DND-41 (cell line): ENCODE data around the gene VWA2.
"Not testable (repeated sequence)": the region's sequence is repeated elsewhere in the genome, so short reads cannot be mapped to it uniquely, and the experiment has no call there.

Source experiments
- ATAC-seq: fragments of 200-7000 bp; cut with Tn5 transposase; 3 replicates; pipeline ENCODE4 v1.9.1; 2021; ENCODE audit warnings: low read depth; ENCODE audit not compliant: insufficient read depth
- DNase-seq: peaks from one replicate; pipeline ENCODE4 v3.0.0-alpha.2; 2020
- H2AFZ ChIP-seq: 2 replicates; pipeline ENCODE4 v1.6.0; 2012; ENCODE audit warnings: low read depth, low read length
- H3K27ac ChIP-seq: 2 replicates; pipeline ENCODE4 v1.5.1; 2012; ENCODE audit warnings: low read length, inconsistent platforms
- H3K27me3 ChIP-seq: fragments of 200-600 bp; sonication (generic); 2 replicates; pipeline ENCODE4 v1.6.0; 2012; ENCODE audit warnings: low read length, mild to moderate bottlenecking, inconsistent platforms; ENCODE audit not compliant: insufficient read depth, poor library complexity
- H3K36me3 ChIP-seq: 2 replicates; pipeline ENCODE4 v1.5.1; 2012; ENCODE audit warnings: low read length, inconsistent platforms; ENCODE audit not compliant: insufficient read depth
- H3K4me1 ChIP-seq: 2 replicates; pipeline ENCODE4 v1.5.1; 2012; ENCODE audit warnings: mild to moderate bottlenecking, low read length; ENCODE audit not compliant: insufficient read depth
- H3K4me2 ChIP-seq: 2 replicates; pipeline ENCODE4 v1.6.0; 2012; ENCODE audit warnings: mild to moderate bottlenecking, moderate library complexity, low read length, inconsistent platforms; ENCODE audit not compliant: insufficient read depth
- H3K4me3 ChIP-seq, 2 experiments: fragments of 200-600 bp in 1 of 2; shearing (Covaris generic) in 1 of 2; 2 replicates each; pipeline ENCODE4 v1.5.1; 2012 to 2016; ENCODE audit warnings: inconsistent platforms in 2 of 2, low read length in 2 of 2, mild to moderate bottlenecking in 2 of 2, low read depth in 1 of 2, moderate library complexity in 1 of 2
- H3K79me2 ChIP-seq: 2 replicates; pipeline ENCODE4 v1.6.0; 2012; ENCODE audit warnings: low read length, inconsistent platforms; ENCODE audit not compliant: insufficient read depth
- H3K9ac ChIP-seq: 2 replicates; pipeline ENCODE4 v1.6.0; 2012; ENCODE audit warnings: low read depth, mild to moderate bottlenecking, inconsistent platforms, low read length, moderate library complexity
- H3K9me3 ChIP-seq: 2 replicates; pipeline ENCODE4 v1.5.1; 2012; ENCODE audit warnings: low read length, moderate library complexity, mild to moderate bottlenecking, inconsistent platforms; ENCODE audit not compliant: insufficient read depth, severe bottlenecking
- H4K20me1 ChIP-seq: 2 replicates; pipeline ENCODE4 v1.6.0; 2012; ENCODE audit warnings: low read length; ENCODE audit not compliant: insufficient read depth
- EZH2 ChIP-seq: IDR thresholded peaks from 3 replicates; pipeline ENCODE4 v1.6.1; 2012; ENCODE audit warnings: borderline replicate concordance, low read depth, mild to moderate bottlenecking, moderate library complexity, low read length, inconsistent platforms; ENCODE audit not compliant: severe bottlenecking
- TF ChIP-seq, protein P1 (sequence below): IDR thresholded peaks from 2 replicates; pipeline ENCODE4 v1.5.1; 2012; ENCODE audit warnings: borderline replicate concordance, low read length, moderate library complexity, mild to moderate bottlenecking; ENCODE audit not compliant: poor library complexity, severe bottlenecking; ENCODE audit errors: extremely low read depth

The VWA2 gene

DNA sequence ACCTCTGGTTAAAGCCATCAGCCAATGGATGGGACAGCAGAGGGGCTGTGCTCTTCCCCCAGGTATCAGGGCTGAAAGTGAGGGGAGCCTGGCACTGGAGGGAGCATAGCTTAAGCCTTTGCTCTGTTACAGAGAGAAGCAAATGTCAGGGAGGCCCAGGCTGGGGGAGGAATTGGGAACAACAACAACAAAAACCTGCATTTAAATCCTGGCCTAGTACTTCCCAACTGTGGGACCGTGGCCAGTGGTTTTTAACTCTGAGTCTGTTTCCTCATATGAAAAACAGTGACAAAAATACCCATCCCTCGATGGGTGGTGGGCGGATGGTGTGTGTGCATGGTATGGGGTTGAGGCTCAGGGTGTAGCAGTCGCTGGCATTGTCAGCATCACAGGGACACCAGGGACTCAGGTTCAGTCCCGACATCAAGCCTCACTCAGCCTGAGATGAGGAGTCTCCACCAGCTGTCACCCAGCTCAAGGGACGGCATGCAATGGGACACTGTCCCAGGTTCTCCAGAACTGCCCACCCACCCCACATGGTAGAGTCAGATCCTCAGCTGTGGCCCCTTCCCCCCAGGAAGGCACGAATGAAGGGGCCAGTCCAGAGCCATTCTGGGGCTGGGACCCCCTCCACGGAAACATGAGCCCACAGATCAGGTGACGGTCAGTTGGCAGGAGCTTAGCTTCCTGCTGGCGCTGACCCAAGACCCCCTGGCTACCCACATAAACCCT is 90.7 kb downstream of the VWA2 start:
- ATAC-seq, result no peak
- Histone ChIP-seq H2AFZ (no peak overlapping the region), H3K79me2 (no peaks in the 10 kb centered on the region), H3K4me1 (no peaks in the 10 kb centered on the region), H3K9ac (no peak overlapping the region), H4K20me1 (peaks cover 3% of the 10 kb centered on the region; the same call in 1 of the 2 replicates), H3K27me3 (peaks cover 13% of the 10 kb centered on the region), H3K36me3 (no peaks in the 10 kb centered on the region), H3K9me3 (no peaks in the 10 kb centered on the region), H3K27ac (no peak overlapping the region), H3K4me2 (no peak overlapping the region), H3K4me3 (no peak overlapping the region)
- TF ChIP-seq, protein P1, sequence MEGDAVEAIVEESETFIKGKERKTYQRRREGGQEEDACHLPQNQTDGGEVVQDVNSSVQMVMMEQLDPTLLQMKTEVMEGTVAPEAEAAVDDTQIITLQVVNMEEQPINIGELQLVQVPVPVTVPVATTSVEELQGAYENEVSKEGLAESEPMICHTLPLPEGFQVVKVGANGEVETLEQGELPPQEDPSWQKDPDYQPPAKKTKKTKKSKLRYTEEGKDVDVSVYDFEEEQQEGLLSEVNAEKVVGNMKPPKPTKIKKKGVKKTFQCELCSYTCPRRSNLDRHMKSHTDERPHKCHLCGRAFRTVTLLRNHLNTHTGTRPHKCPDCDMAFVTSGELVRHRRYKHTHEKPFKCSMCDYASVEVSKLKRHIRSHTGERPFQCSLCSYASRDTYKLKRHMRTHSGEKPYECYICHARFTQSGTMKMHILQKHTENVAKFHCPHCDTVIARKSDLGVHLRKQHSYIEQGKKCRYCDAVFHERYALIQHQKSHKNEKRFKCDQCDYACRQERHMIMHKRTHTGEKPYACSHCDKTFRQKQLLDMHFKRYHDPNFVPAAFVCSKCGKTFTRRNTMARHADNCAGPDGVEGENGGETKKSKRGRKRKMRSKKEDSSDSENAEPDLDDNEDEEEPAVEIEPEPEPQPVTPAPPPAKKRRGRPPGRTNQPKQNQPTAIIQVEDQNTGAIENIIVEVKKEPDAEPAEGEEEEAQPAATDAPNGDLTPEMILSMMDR, result no peak
- no peak for TF ChIP-seq EZH2
- DNase-seq, result no peak

DNA sequence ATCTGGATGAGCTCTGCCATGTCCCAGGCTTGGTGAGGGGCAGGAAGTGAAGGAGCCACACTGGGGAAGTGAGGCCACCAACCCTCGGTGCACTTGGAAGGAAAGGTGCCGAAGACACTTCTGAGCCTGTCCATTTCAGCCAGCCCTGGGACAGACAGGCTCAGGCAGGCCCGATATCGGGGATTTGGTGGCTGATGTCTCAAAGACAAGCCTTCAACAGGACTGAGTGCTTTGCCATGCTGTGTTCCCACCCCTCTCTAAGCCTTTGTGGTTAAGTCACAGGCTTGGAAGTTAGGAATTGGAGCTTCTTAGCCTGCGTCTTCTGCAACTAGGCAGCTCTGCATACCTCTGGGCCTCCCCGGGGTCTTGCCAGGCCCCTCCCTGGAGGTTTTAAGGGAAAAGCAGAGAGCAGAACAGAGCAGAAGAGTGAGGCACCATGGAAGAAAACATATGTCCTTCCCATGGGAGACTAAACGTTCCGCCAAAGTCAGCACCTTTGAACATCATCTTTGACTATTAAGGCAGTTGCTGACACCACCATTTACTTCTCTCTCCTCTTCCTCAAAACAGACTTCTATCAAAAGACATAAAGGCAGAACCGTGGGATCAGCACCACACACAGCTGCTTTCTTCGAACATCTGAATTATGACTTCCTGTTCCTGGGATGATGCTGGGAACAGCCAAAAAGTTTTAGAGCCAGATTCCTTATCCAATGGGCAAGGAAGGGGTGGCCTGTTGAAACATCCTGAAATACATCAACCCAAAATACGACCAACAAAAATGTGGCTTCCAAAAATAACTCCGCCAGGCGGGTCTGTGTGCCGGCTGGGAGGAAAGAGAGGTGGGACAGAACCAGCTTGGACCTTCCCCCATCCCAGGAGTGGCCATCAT is 93.5 kb downstream of the VWA2 start:
- no peak overlapping the region for H3K9ac ChIP-seq
- TF ChIP-seq, protein P1, result no peak
- no peak for TF ChIP-seq EZH2
- H2AFZ ChIP-seq, result no peak overlapping the region
- H3K36me3 ChIP-seq, result no peaks in the 10 kb centered on the region
- H3K79me2 ChIP-seq, result no peaks in the 10 kb centered on the region
- H3K9me3 ChIP-seq, result no peaks in the 10 kb centered on the region
- no peaks in the 10 kb centered on the region for H3K4me1 ChIP-seq
- no peak overlapping the region for H3K4me2 ChIP-seq
- no peak overlapping the region for H3K4me3 ChIP-seq
- ATAC-seq, result no peak
- H4K20me1 ChIP-seq, result peaks cover 3% of the 10 kb centered on the region; the same call in 1 of the 2 replicates
- no peak overlapping the region for H3K27ac ChIP-seq
- peaks cover 7% of the 10 kb centered on the region for H3K27me3 ChIP-seq
- no peak for DNase-seq

DNA sequence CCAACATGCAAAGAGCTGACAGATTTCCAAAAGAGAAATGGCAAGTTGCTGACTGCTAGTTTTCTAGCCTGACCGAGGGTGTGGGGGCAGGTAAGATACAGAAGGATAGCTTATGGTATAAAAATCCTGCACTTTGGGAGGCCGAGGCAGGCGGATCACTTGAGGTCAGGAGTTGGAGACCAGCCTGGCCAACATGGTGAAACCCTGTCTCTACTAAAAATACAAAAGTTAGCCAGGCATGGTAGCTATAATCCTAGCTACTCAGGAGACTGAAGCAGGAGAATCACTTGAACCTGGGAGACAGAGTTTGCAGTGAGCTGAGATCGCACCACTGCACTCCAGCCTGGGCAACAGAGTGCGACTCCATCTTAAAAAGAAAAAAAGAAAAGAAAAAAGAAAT is 94.4 kb downstream of the VWA2 start:
- H3K4me1 ChIP-seq, DNase-seq, H3K4me2 ChIP-seq, H3K9ac ChIP-seq, H3K36me3 ChIP-seq, H3K79me2 ChIP-seq, H3K27ac ChIP-seq, H2AFZ ChIP-seq, H3K4me3 ChIP-seq, ATAC-seq, H3K9me3 ChIP-seq, H3K27me3 ChIP-seq, H4K20me1 ChIP-seq: not testable (repeated sequence)

DNA sequence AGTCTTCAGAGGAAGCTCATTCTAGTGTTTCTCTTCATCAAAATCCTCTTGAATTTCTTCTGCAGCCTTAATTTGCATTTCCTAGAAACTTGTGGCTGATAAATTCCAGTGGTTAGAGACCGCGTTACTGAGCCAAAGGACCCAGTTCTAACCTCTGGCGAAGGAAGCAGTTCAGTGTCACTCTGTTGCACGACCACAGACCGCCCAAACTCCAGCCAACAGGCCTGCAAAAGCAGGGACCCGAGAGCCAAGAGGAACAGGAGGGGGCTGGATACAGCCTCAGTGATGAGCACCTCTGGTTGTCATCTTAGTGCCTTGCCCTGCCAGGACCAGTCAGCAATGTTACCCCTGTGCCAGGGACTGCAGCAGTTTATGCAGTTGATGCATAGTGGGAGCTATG is 95.2 kb downstream of the VWA2 start:
- Histone ChIP-seq H3K4me2 (no peak overlapping the region), H2AFZ (no peak overlapping the region), H3K36me3 (no peaks in the 10 kb centered on the region), H3K27ac (no peak overlapping the region), H3K4me1 (no peaks in the 10 kb centered on the region), H4K20me1 (peaks cover 3% of the 10 kb centered on the region; the same call in 1 of the 2 replicates), H3K9me3 (no peaks in the 10 kb centered on the region), H3K9ac (no peak overlapping the region), H3K4me3 (no peak overlapping the region), H3K79me2 (no peaks in the 10 kb centered on the region), H3K27me3 (peaks cover 7% of the 10 kb centered on the region)
- ATAC-seq, result no peak
- DNase-seq, result no peak
- TF ChIP-seq, protein P1, result no peak
- TF ChIP-seq EZH2, result no peak
